ENCODE measurements around the gene NOL12.

Gene NOL12

DNA sequence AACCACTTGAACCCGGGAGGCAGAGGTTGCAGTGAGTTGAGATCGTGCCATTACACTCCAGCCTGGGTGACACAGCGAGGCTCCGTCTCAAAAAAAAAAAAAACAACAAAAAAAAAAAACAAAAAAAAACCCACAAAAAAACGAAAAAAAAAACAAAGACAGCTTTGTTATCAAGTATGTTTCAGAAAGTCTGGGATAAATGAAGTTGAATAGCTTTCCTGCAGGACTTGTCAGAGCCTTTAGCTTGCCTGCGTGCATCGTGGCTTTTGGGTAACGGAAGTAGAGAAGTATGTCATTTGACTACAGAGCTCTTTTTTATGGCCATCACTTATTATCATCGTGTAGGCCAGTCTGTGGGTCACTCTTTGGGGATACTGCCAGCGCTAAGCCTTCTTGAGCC lies 25.3 kb downstream of the NOL12 start:
- Histone ChIP-seq H3K4me1 (ENCODE audit: low read length) (no peaks in the 10 kb centered on the region), H3K36me3 (replicated peaks; ENCODE audit: insufficient read depth, low read length) (no peaks in the 10 kb centered on the region), H3K27me3 (replicated peaks; ENCODE audit: insufficient read depth, low read length) (no peaks in the 10 kb centered on the region; the same call in 1 of the 2 replicates), H3K9ac (ENCODE audit: low read length) (no peak overlapping the region), H3K4me2 (ENCODE audit: low read depth, low read length) (no peak overlapping the region), H3K9me3 (replicated peaks; ENCODE audit: insufficient read depth, low read length) (no peaks in the 10 kb centered on the region), H3K79me2 (ENCODE audit: low read length) (no peaks in the 10 kb centered on the region), H3K4me3 (ENCODE audit: low read length) (no peak overlapping the region), H2AFZ (ENCODE audit: low read length) (no peak overlapping the region), H3K9me2 (replicated peaks; ENCODE audit: insufficient read depth, low read length) (no peaks in the 10 kb centered on the region), H4K20me1 (ENCODE audit: insufficient read depth, low read length) (no peaks in the 10 kb centered on the region), H3K27ac (ENCODE audit: low read length) (no peak overlapping the region), H3F3A (ENCODE audit: insufficient read depth, low read length) (no peaks in the 10 kb centered on the region)
- no peak for DNase-seq
- TF ChIP-seq, protein P1, sequence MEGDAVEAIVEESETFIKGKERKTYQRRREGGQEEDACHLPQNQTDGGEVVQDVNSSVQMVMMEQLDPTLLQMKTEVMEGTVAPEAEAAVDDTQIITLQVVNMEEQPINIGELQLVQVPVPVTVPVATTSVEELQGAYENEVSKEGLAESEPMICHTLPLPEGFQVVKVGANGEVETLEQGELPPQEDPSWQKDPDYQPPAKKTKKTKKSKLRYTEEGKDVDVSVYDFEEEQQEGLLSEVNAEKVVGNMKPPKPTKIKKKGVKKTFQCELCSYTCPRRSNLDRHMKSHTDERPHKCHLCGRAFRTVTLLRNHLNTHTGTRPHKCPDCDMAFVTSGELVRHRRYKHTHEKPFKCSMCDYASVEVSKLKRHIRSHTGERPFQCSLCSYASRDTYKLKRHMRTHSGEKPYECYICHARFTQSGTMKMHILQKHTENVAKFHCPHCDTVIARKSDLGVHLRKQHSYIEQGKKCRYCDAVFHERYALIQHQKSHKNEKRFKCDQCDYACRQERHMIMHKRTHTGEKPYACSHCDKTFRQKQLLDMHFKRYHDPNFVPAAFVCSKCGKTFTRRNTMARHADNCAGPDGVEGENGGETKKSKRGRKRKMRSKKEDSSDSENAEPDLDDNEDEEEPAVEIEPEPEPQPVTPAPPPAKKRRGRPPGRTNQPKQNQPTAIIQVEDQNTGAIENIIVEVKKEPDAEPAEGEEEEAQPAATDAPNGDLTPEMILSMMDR (IDR thresholded peaks at IDR 0.05; ENCODE audit: low read length) = no peak
- TF ChIP-seq EZH2 (optimal IDR thresholded peaks at IDR 0.05; ENCODE audit: low read depth, low read length) (no peak), EZH2phosphoT487 (IDR thresholded peaks at IDR 0.05; ENCODE audit: low read length) (no peak)

DNA sequence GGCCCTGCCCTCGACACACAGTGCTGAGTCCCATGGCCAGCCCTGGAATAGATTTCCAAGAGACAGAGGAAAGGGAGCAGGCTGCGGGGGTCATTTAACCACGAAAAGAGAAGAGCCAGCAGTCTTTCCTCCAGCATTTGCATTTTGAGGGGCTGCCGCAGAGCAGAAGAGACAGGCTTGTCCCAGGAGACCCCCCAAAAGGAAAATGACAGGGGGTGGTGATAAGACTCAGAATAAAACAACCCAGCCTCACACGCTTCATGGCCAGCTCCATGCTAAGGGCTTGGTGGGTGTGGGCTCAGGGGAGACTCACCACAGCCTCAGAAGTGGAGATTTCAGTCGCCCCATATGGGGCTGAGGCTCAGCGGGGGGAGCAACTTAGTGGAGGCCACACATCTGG lies 27.6 kb downstream of the NOL12 start:
- no peaks in the 10 kb centered on the region; the same call in 1 of the 2 replicates for H3K27me3 ChIP-seq (replicated peaks; ENCODE audit: insufficient read depth, low read length)
- no peak overlapping the region for H3K27ac ChIP-seq (ENCODE audit: low read length)
- H3K36me3 ChIP-seq (replicated peaks; ENCODE audit: insufficient read depth, low read length) = no peaks in the 10 kb centered on the region
- no peaks in the 10 kb centered on the region for H3K4me1 ChIP-seq (ENCODE audit: low read length)
- no peaks in the 10 kb centered on the region for H4K20me1 ChIP-seq (ENCODE audit: insufficient read depth, low read length)
- DNase-seq = no peak
- H3K4me3 ChIP-seq (ENCODE audit: low read length) = no peak overlapping the region
- no peak overlapping the region for H2AFZ ChIP-seq (ENCODE audit: low read length)
- H3K4me2 ChIP-seq (ENCODE audit: low read depth, low read length) = no peak overlapping the region
- H3K79me2 ChIP-seq (ENCODE audit: low read length) = no peaks in the 10 kb centered on the region
- H3K9me3 ChIP-seq (replicated peaks; ENCODE audit: insufficient read depth, low read length) = no peaks in the 10 kb centered on the region
- H3F3A ChIP-seq (ENCODE audit: insufficient read depth, low read length) = no peaks in the 10 kb centered on the region
- no peak overlapping the region for H3K9ac ChIP-seq (ENCODE audit: low read length)
- H3K9me2 ChIP-seq (replicated peaks; ENCODE audit: insufficient read depth, low read length) = no peaks in the 10 kb centered on the region
- TF ChIP-seq EZH2 (optimal IDR thresholded peaks at IDR 0.05; ENCODE audit: low read depth, low read length) (no peak), EZH2phosphoT487 (IDR thresholded peaks at IDR 0.05; ENCODE audit: low read length) (no peak)
- TF ChIP-seq, protein P1 (IDR thresholded peaks at IDR 0.05; ENCODE audit: low read length) = no peak

DNA sequence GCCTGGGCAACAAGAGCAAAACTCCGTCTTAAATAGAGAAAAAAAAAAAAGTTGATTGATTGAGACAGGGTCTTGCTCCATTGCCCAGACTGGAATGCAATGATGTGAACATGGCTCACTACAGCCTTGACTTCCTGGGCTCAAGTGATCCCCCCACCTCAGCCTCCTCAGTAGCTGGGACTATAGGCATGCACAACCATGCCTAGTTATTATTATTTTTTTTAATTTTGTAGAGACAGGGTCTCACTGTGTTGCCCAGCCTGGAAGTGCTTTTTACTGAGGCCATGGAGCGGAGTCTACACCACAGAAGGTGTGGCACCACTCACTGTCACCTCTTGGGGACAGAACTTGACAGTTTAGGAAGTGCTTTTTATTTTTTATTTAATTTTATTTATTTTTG lies 28.5 kb downstream of the NOL12 start:
- H3K9ac ChIP-seq (ENCODE audit: low read length) = no peak overlapping the region
- H3K4me2 ChIP-seq (ENCODE audit: low read depth, low read length) = no peak overlapping the region
- H3K79me2 ChIP-seq (ENCODE audit: low read length) = no peaks in the 10 kb centered on the region
- TF ChIP-seq, protein P1 (IDR thresholded peaks at IDR 0.05; ENCODE audit: low read length) = no peak
- TF ChIP-seq EZH2 (optimal IDR thresholded peaks at IDR 0.05; ENCODE audit: low read depth, low read length) (no peak), EZH2phosphoT487 (IDR thresholded peaks at IDR 0.05; ENCODE audit: low read length) (no peak)
- H3K9me2 ChIP-seq (replicated peaks; ENCODE audit: insufficient read depth, low read length) = no peaks in the 10 kb centered on the region
- no peaks in the 10 kb centered on the region for H3F3A ChIP-seq (ENCODE audit: insufficient read depth, low read length)
- no peaks in the 10 kb centered on the region; the same call in 1 of the 2 replicates for H3K27me3 ChIP-seq (replicated peaks; ENCODE audit: insufficient read depth, low read length)
- H3K4me1 ChIP-seq (ENCODE audit: low read length) = no peaks in the 10 kb centered on the region
- DNase-seq = no peak
- no peaks in the 10 kb centered on the region for H3K36me3 ChIP-seq (replicated peaks; ENCODE audit: insufficient read depth, low read length)
- H3K4me3 ChIP-seq (ENCODE audit: low read length) = no peak overlapping the region
- no peaks in the 10 kb centered on the region for H4K20me1 ChIP-seq (ENCODE audit: insufficient read depth, low read length)
- H3K9me3 ChIP-seq (replicated peaks; ENCODE audit: insufficient read depth, low read length) = no peaks in the 10 kb centered on the region
- no peak overlapping the region for H3K27ac ChIP-seq (ENCODE audit: low read length)
- no peak overlapping the region for H2AFZ ChIP-seq (ENCODE audit: low read length)

Measured in MM.1S (cell line).